HG03060 (cell line): ENCODE measurements around the gene CAMSAP1.
"Not testable (repeated sequence)": the region's sequence is repeated elsewhere in the genome, so short reads cannot be mapped to it uniquely, and the experiment has no call there.

Experiments
- ATAC-seq: cut with Tn5 transposase; IDR thresholded peaks from one replicate; pipeline ENCODE4 v1.9.1; 2021; ENCODE audit warnings: low read depth, moderate number of reproducible peaks; ENCODE audit not compliant: unreplicated experiment

CAMSAP1 gene

DNA sequence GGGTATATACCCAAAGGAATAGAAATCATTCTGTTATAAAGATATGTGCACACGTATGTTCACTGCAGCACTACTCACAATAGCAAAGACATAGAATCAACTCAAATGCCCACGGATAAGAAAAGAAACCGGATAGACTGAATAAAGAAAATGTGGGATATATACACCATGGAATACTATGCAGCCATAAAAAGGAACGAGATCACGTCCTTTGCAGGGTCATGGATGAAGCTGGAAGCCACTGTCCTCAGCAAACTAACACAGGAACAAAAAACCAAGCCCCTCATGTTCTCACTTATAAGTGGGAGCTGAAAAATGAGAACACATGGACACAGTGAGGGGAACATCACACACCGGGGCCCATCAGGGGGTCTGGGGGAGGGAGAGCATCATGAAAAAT lies 36.3 kb upstream of the CAMSAP1 start:
- not testable (repeated sequence) for ATAC-seq

DNA sequence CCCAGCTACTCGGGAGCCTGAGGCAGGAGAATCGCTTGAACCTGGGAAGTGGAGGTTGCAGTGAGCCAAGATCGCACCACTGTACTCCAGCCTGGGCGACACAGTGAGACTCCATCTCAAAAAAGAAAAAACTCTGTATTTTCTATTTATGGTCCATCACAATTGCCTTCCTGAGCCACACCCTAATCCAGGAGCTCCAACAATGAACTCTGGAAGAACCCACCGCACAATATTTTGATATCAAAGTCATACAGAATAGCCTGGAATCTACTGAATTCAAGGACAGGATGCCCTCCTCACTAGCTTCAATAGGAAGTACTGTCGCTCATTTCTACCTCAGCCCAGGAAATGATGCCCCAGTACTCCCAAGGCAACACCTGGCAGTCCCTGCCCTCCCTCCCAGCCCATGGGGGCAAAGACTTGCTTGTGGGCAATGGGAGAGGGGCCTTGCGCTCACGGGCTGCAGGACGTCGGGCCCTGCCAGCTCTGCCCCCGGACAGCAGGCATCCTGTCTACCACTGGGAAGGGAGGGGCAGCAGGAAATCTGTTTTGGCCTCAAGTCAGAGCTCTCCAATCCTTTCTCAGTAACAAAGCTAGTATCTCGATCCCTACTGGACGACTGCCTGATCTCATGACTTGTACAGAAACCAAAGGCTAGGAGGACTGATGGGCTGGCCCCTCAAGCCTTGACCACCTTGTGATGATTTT lies 34.1 kb upstream of the CAMSAP1 start:
- no peak for ATAC-seq

DNA sequence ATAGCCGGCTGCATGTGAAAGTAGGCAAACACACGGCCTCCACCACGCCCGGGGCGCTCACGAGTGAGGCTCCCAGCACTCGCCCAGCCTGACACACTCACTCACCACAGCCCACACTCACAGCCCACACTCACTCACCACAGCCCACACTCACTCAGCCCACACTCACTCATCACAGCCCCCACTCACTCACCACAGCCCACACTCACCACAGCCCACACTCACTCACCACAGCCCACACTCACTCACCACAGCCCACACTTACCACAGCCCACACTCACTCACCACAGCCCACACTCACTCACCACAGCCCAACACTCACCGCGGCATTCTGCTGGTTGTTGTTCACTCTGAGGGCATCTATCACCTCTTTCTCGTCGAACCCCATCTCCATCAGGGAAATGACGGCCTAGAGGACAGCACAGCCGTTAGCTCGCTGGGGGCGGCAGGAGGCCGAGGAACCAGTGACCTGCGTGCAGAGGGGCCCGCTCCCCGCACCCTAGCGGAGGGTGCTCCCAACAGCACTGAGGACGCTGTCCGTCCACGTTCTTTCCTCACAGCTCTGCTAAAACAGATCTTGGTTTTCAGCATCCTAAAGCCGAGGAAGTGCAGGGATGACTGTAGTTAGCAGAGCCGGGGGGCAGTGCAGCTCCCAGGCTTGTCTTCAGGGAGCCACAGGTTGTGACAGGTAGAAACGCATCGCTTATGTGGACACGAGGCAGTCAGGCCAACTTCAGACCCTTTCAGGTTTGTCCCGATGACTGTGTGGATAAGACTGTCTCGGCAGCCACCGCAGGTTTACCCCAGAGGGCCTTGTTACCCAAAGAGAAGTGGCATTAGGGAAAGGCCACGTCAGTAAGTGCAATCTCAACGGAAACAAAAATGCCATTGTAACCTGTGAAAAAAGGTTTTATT lies 32.3 kb upstream of the CAMSAP1 start:
- ATAC-seq = no peak

DNA sequence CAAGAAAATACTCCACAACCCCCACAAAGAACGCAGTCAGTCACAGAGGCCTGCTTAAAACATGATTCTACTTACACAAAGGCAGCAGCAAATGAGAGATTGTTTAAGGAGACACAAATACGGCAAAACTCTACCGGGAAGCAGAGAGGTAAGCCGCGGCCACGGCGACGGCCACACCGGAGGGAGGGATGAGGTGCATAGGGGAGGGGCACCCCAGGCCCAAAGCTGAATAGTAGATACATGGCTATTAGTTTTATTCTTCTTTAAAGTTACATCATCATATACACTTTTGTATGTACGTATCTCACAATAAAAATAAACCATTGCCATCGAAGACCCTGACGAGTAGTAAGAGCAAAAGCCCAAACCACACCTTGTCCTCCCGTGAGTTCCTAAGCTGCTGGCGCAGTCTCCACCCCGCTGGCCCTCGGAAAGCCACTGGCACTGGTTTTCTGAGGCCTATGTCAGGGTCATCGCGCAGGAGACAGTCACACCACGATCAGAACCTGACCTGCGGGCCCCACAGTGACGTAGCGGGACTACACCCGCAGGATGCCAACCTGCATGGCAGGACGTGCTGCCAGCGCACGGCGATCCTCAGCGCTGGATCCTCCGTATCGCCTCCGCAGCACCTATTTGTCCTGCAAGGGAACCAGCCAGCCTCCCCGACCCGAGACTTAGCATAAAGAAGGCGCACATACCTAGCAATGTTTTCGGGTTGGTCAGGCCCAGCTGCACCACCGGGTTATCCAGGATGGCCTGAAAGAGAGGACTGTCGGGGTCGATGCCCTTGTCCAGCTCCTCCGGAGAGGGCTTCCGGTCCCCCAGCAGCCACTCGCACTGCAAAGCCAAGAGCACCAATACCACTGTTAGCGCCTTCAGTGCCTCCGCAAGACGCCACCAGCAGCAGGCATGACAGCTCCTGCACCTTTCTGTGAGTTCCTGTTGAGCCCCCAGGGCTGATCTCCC lies 30.5 kb upstream of the CAMSAP1 start:
- ATAC-seq = no peak

DNA sequence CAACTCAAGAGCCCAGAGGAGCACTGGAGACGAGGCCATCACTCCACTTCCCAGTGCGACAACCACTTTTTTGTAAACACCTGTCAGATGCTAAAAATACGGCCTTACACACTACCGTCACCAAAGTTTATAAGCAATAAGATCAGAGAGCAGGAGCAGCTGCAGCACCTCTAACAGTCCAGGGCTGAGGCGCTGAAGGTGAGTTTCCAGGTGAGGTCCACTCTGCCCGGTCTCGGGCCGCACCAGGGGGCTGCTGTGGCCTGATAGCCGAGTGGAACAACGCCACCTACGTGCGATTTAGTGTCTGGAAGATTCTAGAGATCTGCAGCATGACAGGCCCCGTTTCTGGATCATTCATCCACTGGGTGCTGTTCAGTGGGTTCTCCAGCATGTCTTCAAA lies 25.8 kb upstream of the CAMSAP1 start:
- no peak for ATAC-seq

DNA sequence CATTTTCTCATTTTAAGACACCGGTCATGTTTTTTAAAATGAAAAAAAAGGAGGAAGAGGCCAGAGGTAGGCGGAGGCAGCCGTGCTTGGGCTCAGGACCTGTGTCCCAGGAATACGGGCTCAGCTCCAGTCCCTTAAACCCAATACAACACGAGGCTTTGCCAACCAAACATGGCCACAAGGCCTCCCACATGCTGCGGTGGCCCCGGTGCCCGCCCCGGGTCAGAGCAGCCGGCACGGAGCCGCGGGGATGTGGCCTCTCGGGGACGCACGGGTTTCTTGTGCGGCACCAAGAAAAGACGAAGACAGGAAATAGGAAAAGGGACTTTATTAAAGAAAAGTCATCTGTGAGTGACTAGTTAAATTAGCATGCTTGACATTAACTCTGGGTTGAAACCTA lies 25.3 kb upstream of the CAMSAP1 start:
- no peak for ATAC-seq

DNA sequence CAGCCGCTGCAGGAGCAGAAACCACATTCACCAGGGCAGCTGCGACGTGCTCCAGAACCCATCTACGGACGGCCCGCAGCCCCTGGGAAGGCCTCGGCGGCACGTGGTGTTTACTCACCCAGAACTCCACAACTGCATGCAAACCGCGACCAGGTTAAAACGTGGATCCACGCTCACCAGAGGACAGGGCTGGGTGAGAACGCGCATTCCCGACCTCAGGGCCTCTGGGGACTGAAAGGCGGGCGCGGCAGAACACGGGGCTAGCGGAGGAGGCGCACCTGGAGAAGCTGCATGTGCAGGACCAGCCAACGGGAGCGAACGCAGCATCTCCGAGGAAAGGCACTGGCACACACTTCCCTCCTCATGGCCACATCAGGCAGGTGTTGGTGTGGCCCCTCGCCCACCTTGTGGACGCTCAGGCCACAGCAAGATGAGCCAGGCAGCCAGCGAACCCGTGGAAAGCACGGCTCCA lies 24.0 kb upstream of the CAMSAP1 start:
- no peak for ATAC-seq

DNA sequence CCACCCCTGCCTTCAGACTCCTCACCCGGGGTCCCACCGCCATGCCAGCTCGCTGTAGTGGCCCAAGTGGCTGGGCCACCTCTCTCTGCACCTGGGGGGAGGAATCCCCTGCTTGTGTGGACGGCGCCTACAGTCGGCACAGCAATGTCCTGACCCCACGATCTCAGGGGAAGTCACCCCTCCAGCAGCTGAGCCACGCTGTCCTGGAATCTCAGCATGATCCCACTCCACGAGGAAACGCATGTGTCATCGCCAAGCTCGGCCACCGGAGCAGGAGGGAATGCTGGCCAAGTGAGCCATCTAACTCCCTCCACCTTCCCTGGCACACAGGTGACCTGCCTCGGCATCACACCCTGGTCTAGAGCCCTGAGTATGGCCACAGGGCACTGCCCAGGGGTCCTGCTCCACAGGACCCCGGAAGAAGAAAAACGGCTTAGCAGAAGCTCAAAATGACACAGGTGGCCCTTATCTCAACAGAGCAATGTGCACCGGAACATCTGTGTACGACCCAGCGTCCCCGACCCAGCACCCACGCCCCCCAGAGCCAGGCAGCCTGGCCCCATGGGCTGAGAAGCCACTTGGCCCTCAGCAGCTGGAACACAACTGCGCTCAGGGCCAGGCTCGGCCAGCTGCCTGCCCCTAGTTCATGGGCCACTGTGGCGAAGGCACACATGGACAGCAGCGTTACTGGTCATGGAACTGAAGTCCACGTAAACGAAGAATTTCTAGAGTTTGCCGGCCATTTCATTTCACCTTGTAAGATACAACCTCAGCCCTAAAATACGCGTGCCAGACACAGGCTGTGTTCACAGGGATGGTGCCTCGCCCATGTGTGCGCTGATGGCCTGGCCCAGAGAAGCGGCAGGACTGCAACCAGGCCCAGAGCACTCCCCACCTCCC lies 23.4 kb upstream of the CAMSAP1 start:
- ATAC-seq = no peak

DNA sequence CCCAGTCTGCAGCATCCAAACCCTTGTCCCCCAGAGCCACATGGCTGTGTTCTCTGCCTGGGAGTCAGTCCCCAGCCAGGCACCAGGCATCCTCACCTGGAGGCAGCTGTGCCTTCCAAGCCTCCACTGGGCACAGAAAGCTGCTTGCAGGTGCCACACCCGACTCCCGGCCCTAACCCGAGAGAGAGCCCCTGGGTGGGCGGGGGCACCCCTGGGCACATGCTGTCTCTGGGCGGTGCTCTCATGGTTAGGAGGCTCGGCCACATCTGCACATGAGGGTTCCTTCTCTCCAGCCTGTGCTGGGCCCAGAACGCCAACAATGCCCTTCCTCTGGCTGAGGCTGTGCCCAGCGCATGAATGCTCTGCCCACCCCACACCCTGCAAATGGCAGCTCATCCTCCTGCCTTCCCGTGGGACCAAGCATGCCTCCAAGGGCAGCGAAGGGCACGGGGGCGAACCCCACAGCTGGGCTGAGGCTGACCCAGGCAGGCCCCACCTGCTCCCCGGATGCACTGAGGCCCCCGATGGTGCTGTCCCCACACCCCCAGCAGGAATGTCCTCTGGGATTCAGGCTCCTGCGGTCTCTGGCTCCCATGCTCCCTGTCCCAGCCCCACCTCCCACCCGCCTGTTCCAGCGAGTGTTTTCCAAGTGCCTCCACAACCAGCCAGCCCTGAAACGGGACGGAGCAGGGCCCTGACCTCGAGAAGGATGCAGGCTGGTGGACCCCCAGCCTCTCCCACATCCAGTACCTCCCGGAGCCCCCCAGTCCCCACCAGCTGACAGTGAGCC lies 22.5 kb upstream of the CAMSAP1 start:
- ATAC-seq = no peak

DNA sequence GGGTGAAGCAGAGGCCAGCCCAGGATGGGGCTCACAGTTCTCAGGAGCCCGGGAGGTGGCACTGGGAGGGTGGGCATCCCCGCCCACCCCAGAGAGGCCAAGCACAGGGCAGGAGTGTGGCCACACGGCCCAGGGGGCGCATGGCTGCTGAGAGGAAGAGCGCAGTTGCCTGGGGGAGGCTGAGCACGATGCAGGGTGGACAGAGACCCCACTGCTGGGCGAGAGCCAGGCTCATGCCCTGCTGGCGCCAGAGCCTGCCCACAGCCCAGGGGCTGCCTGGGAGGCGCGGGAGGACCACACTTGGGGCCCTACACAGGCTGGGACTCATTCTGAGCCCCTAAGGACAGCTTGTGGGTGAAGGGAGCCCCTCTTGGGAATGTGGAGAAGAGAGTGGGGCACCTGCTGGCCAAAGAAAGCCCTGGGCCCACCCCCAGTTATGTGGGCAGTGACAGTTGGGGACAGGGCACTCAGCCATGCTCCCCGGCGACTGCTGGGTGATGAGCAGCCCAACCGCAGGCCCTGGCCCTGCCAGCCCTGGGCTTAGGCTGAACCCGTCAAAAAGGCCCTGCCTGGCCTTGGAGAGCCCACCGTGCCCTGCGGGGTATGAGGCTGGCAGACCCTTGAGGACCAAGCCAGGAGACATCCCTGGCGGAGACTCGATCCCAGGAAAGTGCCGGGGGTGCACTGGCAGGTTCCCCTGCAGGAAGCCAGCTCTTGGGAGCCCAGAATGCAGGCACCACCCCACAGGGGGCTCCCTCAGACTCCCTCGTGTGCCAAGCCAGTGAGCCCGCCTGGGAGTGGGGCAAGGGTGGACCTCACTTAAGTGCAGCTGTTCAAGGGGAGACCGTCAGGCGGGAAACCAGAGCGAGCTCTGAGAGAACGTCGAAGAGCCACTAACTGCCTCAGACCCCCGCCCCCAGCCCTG lies 21.6 kb upstream of the CAMSAP1 start:
- ATAC-seq = no peak

DNA sequence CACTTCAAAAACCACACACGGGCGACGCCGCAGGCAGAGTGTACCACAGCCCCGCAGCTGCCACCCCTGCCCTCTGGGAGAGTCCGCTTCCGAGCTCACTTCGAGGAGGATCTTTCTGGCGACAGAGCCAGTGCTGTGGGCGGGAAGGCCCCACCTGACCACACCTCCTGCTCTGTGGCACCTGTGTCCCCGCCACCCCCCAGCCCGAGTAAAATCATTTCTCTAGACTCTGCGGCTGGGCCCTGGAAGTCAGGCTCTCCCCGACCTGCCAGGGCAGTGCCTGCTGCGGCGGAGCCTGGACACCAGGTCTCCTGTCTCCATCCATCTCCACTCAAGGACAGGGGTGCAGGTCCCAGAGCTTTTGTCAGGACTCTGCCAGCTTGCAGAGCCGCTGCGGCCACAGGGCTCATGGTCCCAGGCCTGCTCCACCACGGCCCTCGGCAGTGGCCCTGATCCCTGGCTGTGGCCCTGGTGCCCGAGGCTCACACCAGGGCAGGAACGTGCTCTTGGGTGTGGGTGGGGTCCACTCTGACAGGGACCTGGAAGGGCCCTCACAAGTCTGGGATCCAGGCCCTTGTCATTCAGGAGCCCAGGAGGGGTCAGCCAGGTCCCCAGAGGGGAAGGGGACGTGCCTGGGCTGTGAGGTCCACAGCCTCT lies 20.9 kb upstream of the CAMSAP1 start:
- ATAC-seq = no peak

DNA sequence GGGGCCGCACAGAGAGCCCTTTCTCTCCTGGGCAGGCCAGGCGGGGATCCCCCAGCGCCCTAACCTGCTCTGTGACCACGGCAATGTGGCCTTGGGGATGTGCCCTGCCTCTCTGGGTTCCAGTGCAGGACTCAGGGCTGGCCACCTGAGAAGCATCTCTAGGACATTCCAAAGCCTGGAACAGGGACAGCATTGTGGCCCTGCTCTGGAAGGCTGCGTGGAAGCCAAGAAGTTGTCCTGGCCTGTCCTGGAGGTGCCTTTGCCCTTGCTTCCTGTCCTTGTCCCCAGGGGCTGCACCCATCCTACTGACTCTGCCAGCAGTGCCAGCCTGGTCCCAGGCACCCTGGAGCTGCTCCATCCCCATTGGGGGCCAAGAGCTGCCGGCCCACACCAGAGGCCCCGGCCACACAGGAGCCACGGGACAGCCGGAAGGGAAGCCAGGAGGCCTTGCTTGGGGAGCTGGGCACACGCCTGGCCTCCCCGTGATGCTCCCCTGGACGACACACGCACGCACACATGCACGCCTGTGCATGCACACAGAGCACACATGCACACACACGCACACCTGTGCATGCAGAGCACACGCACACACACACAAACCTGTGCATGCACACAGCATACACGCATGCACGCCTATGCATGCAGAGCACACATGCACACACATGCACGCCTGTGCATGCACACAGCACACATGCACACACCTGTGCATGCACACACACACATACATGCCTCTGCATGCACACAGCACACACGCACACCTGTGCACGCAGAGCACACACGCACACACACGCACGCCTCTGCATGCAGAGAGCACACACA lies 20.1 kb upstream of the CAMSAP1 start:
- ATAC-seq = no peak

DNA sequence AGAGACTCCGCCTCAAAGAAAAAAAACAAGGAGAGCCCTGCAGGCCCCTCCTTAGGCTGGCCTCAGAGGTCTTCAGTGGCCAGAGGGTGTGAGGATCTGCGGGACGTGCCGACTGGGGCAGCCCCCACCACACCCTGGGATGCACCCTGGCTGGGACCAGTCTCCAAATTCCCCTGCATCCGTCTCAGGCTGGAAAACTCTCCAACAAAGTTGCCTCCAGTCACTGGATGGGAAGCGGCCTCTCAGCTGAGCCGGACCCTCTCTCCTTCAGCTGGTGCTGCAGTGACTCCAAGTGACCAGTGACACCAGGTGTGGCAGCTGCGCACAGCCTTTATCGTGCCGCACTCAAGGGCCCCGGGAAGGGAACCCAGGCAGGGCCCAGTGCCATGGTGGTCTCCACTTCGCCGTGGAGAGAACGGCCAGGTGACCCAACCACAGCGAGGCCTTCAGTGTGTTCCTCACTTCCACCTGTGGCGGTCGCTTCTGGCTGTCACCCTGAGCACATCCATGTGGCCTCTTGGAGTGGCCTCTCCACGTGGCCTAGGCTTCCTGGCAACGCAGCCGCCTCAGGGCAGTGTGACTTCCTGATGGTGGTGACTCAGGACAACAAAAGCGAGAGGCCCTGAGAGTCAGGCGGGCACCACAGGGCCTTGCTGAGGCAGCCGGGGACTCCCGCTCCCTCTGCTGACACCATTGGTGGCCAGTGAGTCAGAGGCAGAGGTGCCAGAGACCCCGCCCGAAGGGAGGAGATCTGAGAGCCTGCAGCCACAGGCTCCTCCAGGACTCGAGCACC lies 19.3 kb upstream of the CAMSAP1 start:
- ATAC-seq = no peak

DNA sequence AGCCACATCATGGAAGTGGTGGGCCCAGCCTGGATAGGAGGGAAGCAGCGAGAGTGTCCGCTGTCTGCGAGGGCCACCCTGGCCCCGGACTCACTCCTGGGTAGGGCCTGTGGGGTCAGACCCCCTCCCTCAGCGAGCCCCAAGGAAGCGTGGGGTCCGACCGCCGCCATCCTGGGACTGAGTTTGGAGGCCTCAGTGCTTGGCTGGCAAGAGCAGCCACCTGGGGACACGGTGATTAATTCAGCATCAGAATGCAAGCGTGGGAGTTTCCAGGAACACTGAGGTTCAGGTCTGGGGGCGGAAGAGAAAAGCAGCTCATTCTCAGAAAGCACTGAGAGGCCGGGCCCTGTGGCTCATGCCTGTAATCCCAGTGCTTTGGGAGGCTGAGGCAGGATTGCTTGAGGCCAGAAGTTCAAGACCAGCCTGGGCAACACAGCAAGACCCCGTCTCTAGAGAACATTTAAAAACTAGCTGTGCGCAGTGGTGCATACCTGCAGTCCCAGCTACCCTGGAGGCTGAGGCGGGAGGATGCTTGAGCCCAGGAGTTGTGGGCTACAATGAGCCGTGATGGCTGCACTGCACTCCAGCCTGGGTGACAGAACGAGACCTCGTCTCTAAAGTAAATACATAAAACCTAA lies 18.3 kb upstream of the CAMSAP1 start:
- ATAC-seq = no peak

DNA sequence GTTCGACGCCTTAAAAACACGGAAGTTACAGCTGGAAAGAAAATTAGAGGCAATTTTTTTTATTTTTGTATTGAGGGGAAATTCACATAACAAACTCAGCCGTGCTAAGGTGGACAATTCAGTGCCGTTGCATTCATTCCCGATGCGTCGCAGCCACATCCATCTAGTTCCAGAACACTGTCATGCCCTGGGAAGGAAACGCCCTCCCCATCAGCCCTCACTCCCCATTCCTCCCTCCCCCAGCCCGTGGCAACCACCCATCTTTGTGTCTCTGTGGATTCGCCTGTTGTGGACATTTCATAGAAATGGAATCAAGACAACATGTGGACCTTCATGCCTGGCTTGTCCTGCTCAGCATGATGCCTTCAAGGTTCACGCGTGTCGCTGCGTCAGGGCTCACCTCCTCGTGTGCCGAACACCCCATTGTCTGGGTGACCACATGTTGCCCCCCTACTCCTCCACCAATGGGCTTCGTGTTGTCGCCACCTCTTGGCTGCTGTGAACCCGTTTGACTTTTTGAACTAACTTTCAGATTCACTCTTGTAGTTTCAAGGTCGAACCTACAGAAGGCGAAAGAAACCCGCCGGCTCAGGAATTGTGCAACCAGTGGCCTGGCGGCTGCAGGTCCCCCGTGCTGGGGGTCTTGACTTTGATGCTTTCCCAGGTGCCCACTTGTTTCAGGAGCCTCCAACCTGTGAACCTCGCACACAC lies 17.4 kb upstream of the CAMSAP1 start:
- no peak for ATAC-seq
